Measurements from ENCODE around the gene LPP. TPM values are rescaled to one million over a fixed set of nuclear protein-coding genes. Genes with fewer than 3 reads are reported as not detected.

Gene LPP
- total and polyA plus RNA-seq, 9 of the 15 experiments (the other 6 are each of a cell fraction or from before 2014, with no cell fraction given): 0.07 to 0.18 TPM; not detected in 7

- ATAC-seq: no peak
- no TSS peak for BruUV-seq (replicated peaks)
- intact Hi-C loops (cut with micrococcal nuclease): no loop called here
- no peak for DNase-seq (ENCODE audit: extremely low read depth in 1 of 4, low spot score in 3 of 4)
- Histone ChIP-seq H4K20me1 (replicated peaks; ENCODE audit: control insufficient read depth, insufficient read depth, low read length) (no peaks in the 10 kb centered on the region), H3K4me3 (no peak overlapping the region), H3K4me1 (replicated peaks in 1 of 2; ENCODE audit: control insufficient read depth in 2 of 2, insufficient read depth in 2 of 2, low read length in 2 of 2) (no peaks in the 10 kb centered on the region), H3K9me1 (ENCODE audit: control insufficient read depth, insufficient read depth, low read length) (no peaks in the 10 kb centered on the region), H3K36me3 (ENCODE audit: control insufficient read depth, insufficient read depth, low read length) (no peaks in the 10 kb centered on the region), H3K4me2 (ENCODE audit: insufficient read depth, low read length) (no peak overlapping the region), H3K9me3 (replicated peaks; ENCODE audit: control insufficient read depth, insufficient read depth, low read depth, low read length) (no peaks in the 10 kb centered on the region), H3K27me3 (ENCODE audit: control insufficient read depth in 2 of 2, insufficient read depth in 2 of 2, low read length in 2 of 2) (peaks cover 0 to 5% of the 10 kb centered on the region in 2 experiments; a peak in 1 of 5 replicates), H3K27ac (ENCODE audit: extremely low read depth, low read depth, low read length) (no peak overlapping the region), H3K79me2 (ENCODE audit: control insufficient read depth, insufficient read depth, low read length) (no peaks in the 10 kb centered on the region), H2AFZ (ENCODE audit: low read depth, low read length) (no peak overlapping the region), H3K9ac (ENCODE audit: insufficient read depth in 1 of 2, low read depth in 2 of 2, low read length in 2 of 2) (no peak overlapping the region)
- in situ Hi-C loops (cut with MboI): no loop called here
- ChIA-PET CTCF (ENCODE audit: low intra/inter-chr PET ratio) (no interaction called here), POLR2A (no interaction called here)
- no peak for FAIRE-seq
- WGBS (ENCODE audit: insufficient coverage, low coverage, missing lambda C conversion rate): 0% methylated on average over 3 of the region's 3 CpGs
- TF ChIP-seq ZNF398 (CRISPR knock-in tag; IDR thresholded peaks at IDR 0.05) (no peak), CEBPB (tag; IDR thresholded peaks at IDR 0.05) (no peak), TCFL5 (CRISPR knock-in tag; conservative IDR thresholded peaks at IDR 0.05) (no peak), TAF7 (tag; IDR thresholded peaks at IDR 0.05) (no peak), TEAD4 (IDR thresholded peaks at IDR 0.05; ENCODE audit: low read length) (no peak), TEAD4 (CRISPR knock-in tag; IDR thresholded peaks at IDR 0.05; ENCODE audit: borderline replicate concordance) (no peak), DMBX1 (CRISPR knock-in tag; IDR thresholded peaks at IDR 0.05; ENCODE audit: borderline replicate concordance) (no peak), ZNF583 (CRISPR knock-in tag; IDR thresholded peaks at IDR 0.05) (no peak), BRD4 (IDR thresholded peaks at IDR 0.05) (no peak), ZNF584 (CRISPR knock-in tag; IDR thresholded peaks at IDR 0.05; ENCODE audit: low read depth) (no peak), ZNF436 (CRISPR knock-in tag; IDR thresholded peaks at IDR 0.05) (no peak)
- TF ChIP-seq, protein P1, sequence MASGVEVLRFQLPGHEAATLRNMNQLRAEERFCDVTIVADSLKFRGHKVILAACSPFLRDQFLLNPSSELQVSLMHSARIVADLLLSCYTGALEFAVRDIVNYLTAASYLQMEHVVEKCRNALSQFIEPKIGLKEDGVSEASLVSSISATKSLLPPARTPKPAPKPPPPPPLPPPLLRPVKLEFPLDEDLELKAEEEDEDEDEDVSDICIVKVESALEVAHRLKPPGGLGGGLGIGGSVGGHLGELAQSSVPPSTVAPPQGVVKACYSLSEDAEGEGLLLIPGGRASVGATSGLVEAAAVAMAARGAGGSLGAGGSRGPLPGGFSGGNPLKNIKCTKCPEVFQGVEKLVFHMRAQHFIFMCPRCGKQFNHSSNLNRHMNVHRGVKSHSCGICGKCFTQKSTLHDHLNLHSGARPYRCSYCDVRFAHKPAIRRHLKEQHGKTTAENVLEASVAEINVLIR (CRISPR knock-in tag; IDR thresholded peaks at IDR 0.05): no peak
Measured at GRCh38 chr3:188119846-188120245, 34.1 kb upstream of the LPP start.

All from K562 (cell line).